Measurements from ENCODE around the gene FSTL5.

Gene FSTL5

DNA sequence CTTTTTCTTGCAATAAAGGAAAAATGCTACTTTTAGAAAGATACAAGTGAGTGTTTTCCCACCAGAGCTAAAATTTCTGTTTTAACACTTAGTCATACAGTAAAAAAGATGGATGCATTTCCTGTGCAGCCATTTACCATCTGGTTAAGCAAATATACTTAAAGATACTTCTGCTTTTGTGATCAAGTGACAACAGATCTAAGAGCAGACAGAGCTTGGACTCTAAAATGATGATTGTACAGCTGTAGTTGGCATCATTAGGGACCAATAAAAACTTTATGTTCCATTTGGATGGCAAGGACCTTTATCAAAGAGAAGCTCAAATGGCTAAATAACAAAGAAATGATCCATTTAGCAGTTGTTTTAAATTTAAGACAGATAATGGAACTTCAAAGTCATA lies 270.8 kb downstream of the FSTL5 start:
- TF ChIP-seq, protein P1, sequence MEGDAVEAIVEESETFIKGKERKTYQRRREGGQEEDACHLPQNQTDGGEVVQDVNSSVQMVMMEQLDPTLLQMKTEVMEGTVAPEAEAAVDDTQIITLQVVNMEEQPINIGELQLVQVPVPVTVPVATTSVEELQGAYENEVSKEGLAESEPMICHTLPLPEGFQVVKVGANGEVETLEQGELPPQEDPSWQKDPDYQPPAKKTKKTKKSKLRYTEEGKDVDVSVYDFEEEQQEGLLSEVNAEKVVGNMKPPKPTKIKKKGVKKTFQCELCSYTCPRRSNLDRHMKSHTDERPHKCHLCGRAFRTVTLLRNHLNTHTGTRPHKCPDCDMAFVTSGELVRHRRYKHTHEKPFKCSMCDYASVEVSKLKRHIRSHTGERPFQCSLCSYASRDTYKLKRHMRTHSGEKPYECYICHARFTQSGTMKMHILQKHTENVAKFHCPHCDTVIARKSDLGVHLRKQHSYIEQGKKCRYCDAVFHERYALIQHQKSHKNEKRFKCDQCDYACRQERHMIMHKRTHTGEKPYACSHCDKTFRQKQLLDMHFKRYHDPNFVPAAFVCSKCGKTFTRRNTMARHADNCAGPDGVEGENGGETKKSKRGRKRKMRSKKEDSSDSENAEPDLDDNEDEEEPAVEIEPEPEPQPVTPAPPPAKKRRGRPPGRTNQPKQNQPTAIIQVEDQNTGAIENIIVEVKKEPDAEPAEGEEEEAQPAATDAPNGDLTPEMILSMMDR (IDR thresholded peaks at IDR 0.05; ENCODE audit: low read depth, low read length, missing control alignments): no peak
- in situ Hi-C loops (cut with HindIII; ENCODE audit: low sequenced_read_pairs): no loop called here
- DNase-seq (ENCODE audit: low read depth): no peak
- no peak overlapping the region for H3K4me3 ChIP-seq (ENCODE audit: low read depth, low read length)

DNA sequence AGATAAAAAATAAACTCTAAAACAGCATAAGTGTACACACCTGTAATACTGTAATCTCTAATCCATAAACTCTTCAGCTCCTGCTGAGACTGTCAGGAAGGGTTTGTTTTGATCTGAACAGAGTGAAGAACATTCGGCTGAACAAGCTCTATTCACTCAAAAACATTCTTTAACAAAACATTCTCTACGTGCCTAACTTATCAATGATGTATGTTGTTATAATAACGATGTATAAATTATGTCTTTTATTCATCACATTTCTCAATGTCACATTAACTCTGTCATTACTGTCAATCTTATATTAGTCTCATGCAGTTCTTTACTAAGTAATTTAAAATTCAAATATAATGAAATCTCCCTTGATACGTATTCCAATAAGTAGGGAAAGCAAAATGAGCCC lies 280.6 kb downstream of the FSTL5 start:
- TF ChIP-seq, protein P1 (IDR thresholded peaks at IDR 0.05; ENCODE audit: low read depth, low read length, missing control alignments): no peak
- in situ Hi-C loops (cut with HindIII; ENCODE audit: low sequenced_read_pairs): no loop called here
- DNase-seq (ENCODE audit: low read depth): no peak

DNA sequence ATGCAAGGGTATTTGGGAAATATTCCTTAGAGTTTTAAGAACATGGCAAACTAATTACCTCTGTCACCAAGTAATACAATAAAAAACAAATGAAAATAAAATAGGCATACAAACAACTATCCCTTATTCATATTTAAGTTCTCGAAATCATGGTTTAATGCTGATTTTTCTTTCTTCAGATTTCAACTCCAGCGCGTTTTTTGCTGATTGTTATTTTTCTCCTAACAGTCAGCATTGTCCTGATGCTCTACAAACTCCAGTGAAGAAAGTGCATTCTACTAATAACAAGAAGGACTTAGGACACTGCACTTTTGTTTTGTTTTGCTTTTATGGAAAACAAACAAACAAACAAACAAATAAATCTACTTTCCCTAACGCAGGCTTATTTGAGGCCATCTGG lies 282.4 kb downstream of the FSTL5 start:
- H3K4me3 ChIP-seq (ENCODE audit: low read depth, low read length): no peak overlapping the region
- TF ChIP-seq, protein P1 (IDR thresholded peaks at IDR 0.05; ENCODE audit: low read depth, low read length, missing control alignments): no peak
- DNase-seq (ENCODE audit: low read depth): no peak
- in situ Hi-C loops (cut with HindIII; ENCODE audit: low sequenced_read_pairs): no loop called here

More for the DNA sequence above, 280.6 kb downstream of the FSTL5 start:
- no peak overlapping the region for H3K4me3 ChIP-seq (ENCODE audit: low read depth, low read length)

DNA sequence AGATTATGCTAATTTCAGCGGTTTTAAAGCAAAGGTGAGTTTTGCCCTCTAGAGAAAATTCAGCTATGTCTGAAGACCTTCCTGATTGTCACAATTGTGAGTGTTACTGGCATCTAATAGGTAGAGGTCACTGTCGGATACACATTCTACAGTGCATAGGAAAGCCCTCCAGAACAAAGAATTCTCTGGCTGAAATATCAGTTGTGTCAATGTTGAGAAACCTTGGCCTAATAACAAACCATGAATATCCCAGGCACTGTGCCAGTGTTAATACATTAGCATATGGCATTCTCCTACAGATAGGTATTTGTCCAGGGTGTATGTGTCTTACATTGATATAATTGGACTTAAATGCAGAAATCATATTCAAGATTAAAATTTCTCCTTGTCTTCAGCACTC lies 294.3 kb downstream of the FSTL5 start:
- no peak overlapping the region for H3K4me3 ChIP-seq (ENCODE audit: low read depth, low read length)
- TF ChIP-seq, protein P1 (IDR thresholded peaks at IDR 0.05; ENCODE audit: low read depth, low read length, missing control alignments): no peak
- DNase-seq (ENCODE audit: low read depth): no peak
- in situ Hi-C loops (cut with HindIII; ENCODE audit: low sequenced_read_pairs): no loop called here

DNA sequence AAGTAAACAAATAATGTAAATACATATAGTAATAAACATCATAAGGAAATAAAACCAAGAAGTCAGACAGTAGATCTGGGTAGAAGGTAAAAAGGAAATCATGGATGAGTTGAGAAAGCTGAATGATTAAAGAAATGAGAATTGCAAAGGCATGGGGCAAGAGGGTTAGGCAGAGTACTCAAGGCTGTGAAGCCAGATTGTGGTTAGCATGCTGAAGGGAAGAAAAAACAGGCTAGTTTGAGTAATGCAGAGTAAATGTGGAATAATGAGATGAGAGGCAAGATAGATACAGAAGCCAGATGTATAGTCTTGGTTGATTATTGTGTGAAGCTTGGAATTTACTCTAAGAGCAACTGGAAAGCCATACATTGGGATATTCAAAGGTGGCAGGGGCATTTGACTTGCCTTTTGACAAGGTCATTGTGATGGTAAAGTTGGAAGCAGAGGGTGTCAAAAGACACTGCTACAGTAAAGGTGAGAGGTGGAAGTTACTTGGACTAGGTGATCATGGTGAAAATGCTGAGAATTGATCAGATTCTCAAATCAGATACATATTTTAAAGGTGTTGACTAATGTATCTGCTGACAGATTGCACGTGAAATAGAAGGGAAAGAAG lies 307.0 kb downstream of the FSTL5 start:
- DNase-seq (ENCODE audit: low read depth): no peak
- in situ Hi-C loops (cut with HindIII; ENCODE audit: low sequenced_read_pairs): no loop called here

DNA sequence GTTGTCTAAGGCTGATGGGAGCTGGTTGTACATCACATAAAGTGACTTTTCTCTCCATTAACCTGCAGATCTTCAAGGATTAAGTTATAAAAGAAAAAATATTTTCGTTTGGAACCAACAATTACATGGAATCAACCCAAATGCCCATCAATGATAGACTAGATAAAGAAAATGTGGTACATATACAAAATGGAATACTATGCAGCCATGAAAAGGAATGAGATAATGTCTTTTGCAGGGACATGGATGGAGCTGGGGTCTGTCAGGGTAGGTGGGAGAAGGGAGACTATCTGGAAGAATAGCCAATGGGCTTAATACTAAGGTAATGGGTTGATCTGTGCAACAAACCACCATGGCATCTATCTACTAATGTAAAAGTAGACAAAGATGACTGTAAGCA lies 313.2 kb downstream of the FSTL5 start:
- H3K4me3 ChIP-seq (ENCODE audit: low read depth, low read length): no peak overlapping the region
- no peak for DNase-seq (ENCODE audit: low read depth)
- in situ Hi-C loops (cut with HindIII; ENCODE audit: low sequenced_read_pairs): no loop called here
- TF ChIP-seq, protein P1 (IDR thresholded peaks at IDR 0.05; ENCODE audit: low read depth, low read length, missing control alignments): no peak

More for the DNA sequence above, 307.0 kb downstream of the FSTL5 start:
- TF ChIP-seq, protein P1 (IDR thresholded peaks at IDR 0.05; ENCODE audit: low read depth, low read length, missing control alignments): no peak
- no peak overlapping the region for H3K4me3 ChIP-seq (ENCODE audit: low read depth, low read length)
